GM21576 (cell line): Measurements from ENCODE around the gene DHX15.
A peak's percentile ranks its signal among the peaks of the same experiment; 100 is the strongest.

ENCODE experiments used
- ATAC-seq: cut with Tn5 transposase; IDR thresholded peaks from one replicate; pipeline ENCODE4 v1.9.1; 2021; ENCODE audit warnings: mild to moderate bottlenecking, moderate library complexity; ENCODE audit not compliant: unreplicated experiment

The DHX15 gene

GRCh38 chr4:24583451-24584210 is 723 bp downstream of the DHX15 start:
- peak; percentile 35 for ATAC-seq

GRCh38 chr4:24582235-24582832 is 2.0 kb downstream of the DHX15 start:
- ATAC-seq: no peak

- no peak for ATAC-seq
These were observed 6.0 kb downstream of the DHX15 start for GRCh38 chr4:24578364-24578763.

- no peak for ATAC-seq
These were observed 8.1 kb downstream of the DHX15 start for GRCh38 chr4:24576276-24576675.

GRCh38 chr4:24574236-24574635 is 10.1 kb downstream of the DHX15 start:
- no peak for ATAC-seq

- no peak for ATAC-seq
These were observed 10.8 kb downstream of the DHX15 start for GRCh38 chr4:24573582-24573981.

- ATAC-seq: no peak
These were observed 13.6 kb downstream of the DHX15 start for GRCh38 chr4:24570574-24571236.

- no peak for ATAC-seq
These were observed 14.2 kb downstream of the DHX15 start for GRCh38 chr4:24570172-24570571.

- no peak for ATAC-seq
These were observed 14.7 kb downstream of the DHX15 start for GRCh38 chr4:24569662-24570061.

GRCh38 chr4:24568425-24568824 is 15.9 kb downstream of the DHX15 start:
- ATAC-seq: no peak

GRCh38 chr4:24565054-24565453 is 19.3 kb downstream of the DHX15 start:
- no peak for ATAC-seq

GRCh38 chr4:24564488-24564887 is 19.9 kb downstream of the DHX15 start:
- no peak for ATAC-seq

GRCh38 chr4:24561438-24562139 is 22.8 kb downstream of the DHX15 start:
- no peak for ATAC-seq

GRCh38 chr4:24560868-24561368 is 23.4 kb downstream of the DHX15 start:
- no peak for ATAC-seq

GRCh38 chr4:24559889-24560288 is 24.5 kb downstream of the DHX15 start:
- ATAC-seq: no peak

- no peak for ATAC-seq
These were observed 25.1 kb downstream of the DHX15 start for GRCh38 chr4:24559032-24559821.

- no peak for ATAC-seq
These were observed 27.0 kb downstream of the DHX15 start for GRCh38 chr4:24557026-24558025.

GRCh38 chr4:24551492-24552289 is 32.7 kb downstream of the DHX15 start:
- ATAC-seq: no peak
